ENCODE results near the gene BBS9. TPM values are rescaled to one million over a fixed set of nuclear protein-coding genes. Genes with fewer than 3 reads are reported as not detected.

The BBS9 gene
- total RNA-seq, 1 donor from 2014 or later: 4.2 TPM

GRCh38 chr7:33497051-33497450, 367.7 kb downstream of the BBS9 start:
- H3K27me3 ChIP-seq (ENCODE audit: control insufficient read depth, insufficient read depth, low read length): no peaks in the 10 kb centered on the region
- no peaks in the 10 kb centered on the region for H3K36me3 ChIP-seq (ENCODE audit: control insufficient read depth, insufficient read depth, low read length)
- TF ChIP-seq CTCF (IDR thresholded peaks at IDR 0.05; ENCODE audit: insufficient read depth, low read length, severe bottlenecking): no peak
- no peak for FAIRE-seq
- H3K4me3 ChIP-seq (ENCODE audit: low read depth, low read length): no peak overlapping the region
- DNase-seq (ENCODE audit: low read depth): no peak

DNA sequence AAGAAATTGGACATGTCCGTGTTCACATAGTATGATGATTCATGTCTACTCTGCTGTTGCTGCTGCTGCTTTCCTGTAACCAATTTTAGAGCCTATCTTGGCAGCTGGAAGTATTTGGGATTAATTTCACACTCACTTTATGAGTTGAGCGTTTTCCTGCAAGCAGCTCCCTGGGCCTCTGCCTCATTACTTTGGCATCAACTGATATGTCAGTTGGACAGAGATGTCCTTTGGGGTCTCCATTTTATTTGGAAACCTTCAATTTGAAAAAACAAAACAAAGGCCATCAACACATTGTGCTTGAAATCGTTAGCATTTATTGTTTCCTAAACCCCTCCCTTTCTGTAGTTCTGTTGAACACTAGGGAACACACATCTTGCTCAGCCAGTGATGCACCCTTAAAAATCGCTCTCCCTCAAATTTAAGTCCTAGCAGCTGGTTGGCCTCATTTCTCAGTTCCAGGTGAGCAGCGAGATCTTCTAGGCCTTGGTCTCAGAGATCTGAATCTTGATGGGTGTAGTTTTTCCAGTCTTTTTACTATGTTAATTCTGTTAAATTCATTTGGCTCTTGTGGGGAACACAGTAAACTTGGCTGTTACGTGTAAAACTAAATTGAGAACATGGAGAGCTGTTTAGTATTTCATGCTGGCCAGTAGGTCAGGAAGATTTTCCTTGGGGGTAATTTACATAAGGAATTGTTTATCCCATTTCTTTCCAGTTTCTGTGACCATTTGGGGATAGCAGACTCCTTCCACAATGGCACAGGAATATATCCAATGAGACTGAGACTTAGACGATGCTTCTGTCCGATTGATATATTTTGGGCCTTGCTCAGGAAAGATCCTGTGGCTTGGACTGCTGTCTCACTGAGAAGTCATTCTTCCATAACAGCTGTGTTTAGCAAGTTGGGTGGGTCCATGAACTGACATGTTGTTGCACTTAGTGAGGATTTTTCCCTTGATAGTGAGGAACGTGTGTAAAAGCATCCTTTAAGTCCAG, 371.6 kb downstream of the BBS9 start:
- no peaks in the 10 kb centered on the region for H3K36me3 ChIP-seq (ENCODE audit: control insufficient read depth, insufficient read depth, low read length)
- DNase-seq (ENCODE audit: low read depth) (no peak), FAIRE-seq (peak; percentile 68)
- no peak overlapping the region for H3K4me3 ChIP-seq (ENCODE audit: low read depth, low read length)
- TF ChIP-seq CTCF (IDR thresholded peaks at IDR 0.05; ENCODE audit: insufficient read depth, low read length, severe bottlenecking): no peak
- no peaks in the 10 kb centered on the region for H3K27me3 ChIP-seq (ENCODE audit: control insufficient read depth, insufficient read depth, low read length)

GRCh38 chr7:33503014-33503413, 373.6 kb downstream of the BBS9 start:
- DNase-seq (ENCODE audit: low read depth) (peak; percentile 80), FAIRE-seq (peak; percentile 85)
- no peak for TF ChIP-seq CTCF (IDR thresholded peaks at IDR 0.05; ENCODE audit: insufficient read depth, low read length, severe bottlenecking)

GRCh38 chr7:33503736-33504135, 374.4 kb downstream of the BBS9 start:
- DNase-seq (ENCODE audit: low read depth) (no peak), FAIRE-seq (no peak)
- H3K4me3 ChIP-seq (ENCODE audit: low read depth, low read length): no peak overlapping the region
- no peak for TF ChIP-seq CTCF (IDR thresholded peaks at IDR 0.05; ENCODE audit: insufficient read depth, low read length, severe bottlenecking)
- H3K36me3 ChIP-seq (ENCODE audit: control insufficient read depth, insufficient read depth, low read length): no peaks in the 10 kb centered on the region
- no peaks in the 10 kb centered on the region for H3K27me3 ChIP-seq (ENCODE audit: control insufficient read depth, insufficient read depth, low read length)

More at GRCh38 chr7:33503014-33503413, 373.6 kb downstream of the BBS9 start:
- no peaks in the 10 kb centered on the region for H3K36me3 ChIP-seq (ENCODE audit: control insufficient read depth, insufficient read depth, low read length)
- H3K27me3 ChIP-seq (ENCODE audit: control insufficient read depth, insufficient read depth, low read length): no peaks in the 10 kb centered on the region
- no peak overlapping the region for H3K4me3 ChIP-seq (ENCODE audit: low read depth, low read length)

- Histone ChIP-seq H3K27me3 (ENCODE audit: control insufficient read depth, insufficient read depth, low read length) (no peaks in the 10 kb centered on the region), H3K4me3 (ENCODE audit: low read depth, low read length) (no peak overlapping the region), H3K36me3 (ENCODE audit: control insufficient read depth, insufficient read depth, low read length) (no peaks in the 10 kb centered on the region)
- FAIRE-seq (no peak), DNase-seq (ENCODE audit: low read depth) (no peak)
- TF ChIP-seq CTCF (IDR thresholded peaks at IDR 0.05; ENCODE audit: insufficient read depth, low read length, severe bottlenecking): no peak
Observed at GRCh38 chr7:33504266-33504665, 374.9 kb downstream of the BBS9 start.

All from bronchial epithelial cell (primary cell).